IMR-90 (cell line): Measurements from ENCODE around the gene PTPRQ. TPM values are rescaled to one million over a fixed set of nuclear protein-coding genes. Genes with fewer than 3 reads are reported as not detected.
"Not testable (repeated sequence)": the region's sequence is repeated elsewhere in the genome, so short reads cannot be mapped to it uniquely, and the experiment has no call there.

Experiments used
- ATAC-seq: fragments of 200-7000 bp; cut with Tn5 transposase; 2 replicates; pipeline ENCODE4 v1.9.1; 2020; ENCODE audit warnings: low read depth, mild to moderate bottlenecking, moderate library complexity
- BruUV-seq: library from RNA; stranded (reverse); fragments of 400-500 nt; replicated peaks from 2 replicates; lab custom pipeline; 2021; lab: Mats Ljungman, UMichigan
- CTCF ChIA-PET: fragments of 300-600 bp; formaldehyde crosslinking; extraction: SDS; loops from one replicate; lab custom pipeline; 2021; ENCODE audit warnings: antibody characterized with exemption; lab: Yijun Ruan, JAX
- POLR2A ChIA-PET: fragments of 300-600 bp; sonication (Branson Sonifier 250); formaldehyde crosslinking; loops from one replicate; lab custom pipeline; 2022; ENCODE audit warnings: antibody characterized with exemption; ENCODE audit not compliant: unreplicated experiment; lab: Charles Lee
- DNase-seq: peaks from one replicate; pipeline ENCODE4 v3.0.0; 2013
- H2AFZ ChIP-seq: replicated peaks from 2 replicates; pipeline ENCODE3; 2013; ENCODE audit warnings: low read length, mild to moderate bottlenecking; ENCODE audit not compliant: poor library complexity
- H2AK5ac ChIP-seq: 2 replicates; pipeline ENCODE4 v1.6.1; 2013; ENCODE audit warnings: low read depth, low read length, inconsistent platforms
- H2AK9ac ChIP-seq: replicated peaks from 2 replicates; pipeline ENCODE3; 2013; ENCODE audit warnings: mild to moderate bottlenecking, low read depth, low read length, moderate library complexity; ENCODE audit not compliant: poor library complexity
- H2BK120ac ChIP-seq: 2 replicates; pipeline ENCODE4 v1.6.1; 2013; ENCODE audit warnings: low read depth, low read length, inconsistent platforms
- H2BK15ac ChIP-seq: 3 replicates; pipeline ENCODE4 v1.6.1; 2013; ENCODE audit warnings: low read depth, low read length, inconsistent platforms
- H2BK20ac ChIP-seq: 2 replicates; pipeline ENCODE4 v1.6.1; 2013; ENCODE audit warnings: low read depth, mild to moderate bottlenecking, inconsistent platforms, low read length, moderate library complexity
- H2BK5ac ChIP-seq: 2 replicates; pipeline ENCODE4 v1.6.1; 2013; ENCODE audit warnings: mild to moderate bottlenecking, low read depth, low read length, inconsistent platforms; ENCODE audit not compliant: poor library complexity, severe bottlenecking
- H3K14ac ChIP-seq: replicated peaks from 2 replicates; pipeline ENCODE4 v1.6.1; 2013; ENCODE audit warnings: low read depth, low read length, inconsistent platforms
- H3K18ac ChIP-seq: 2 replicates; pipeline ENCODE4 v1.6.1; 2013; ENCODE audit warnings: low read depth, low read length, control low read depth
- H3K23ac ChIP-seq: 2 replicates; pipeline ENCODE4 v1.6.1; 2013; ENCODE audit warnings: low read depth, low read length, inconsistent platforms
- H3K27ac ChIP-seq: 2 replicates; pipeline ENCODE4 v1.5.1; 2013; ENCODE audit warnings: mild to moderate bottlenecking, control low read depth, low read length; ENCODE audit not compliant: insufficient read depth
- H3K27me3 ChIP-seq: 2 replicates; pipeline ENCODE4 v1.6.1; 2013; ENCODE audit warnings: low read length; ENCODE audit not compliant: control insufficient read depth, insufficient read depth
- H3K36me3 ChIP-seq: 2 replicates; pipeline ENCODE4 v1.6.1; 2013; ENCODE audit warnings: low read length, mixed read lengths; ENCODE audit not compliant: control insufficient read depth, insufficient read depth
- H3K4ac ChIP-seq: 2 replicates; pipeline ENCODE4 v1.6.1; 2013; ENCODE audit warnings: low read depth, low read length, inconsistent platforms
- H3K4me1 ChIP-seq: 2 replicates; pipeline ENCODE4 v1.6.1; 2013; ENCODE audit warnings: low read length, mixed read lengths; ENCODE audit not compliant: control insufficient read depth, insufficient read depth
- H3K4me2 ChIP-seq: 2 replicates; pipeline ENCODE4 v1.6.1; 2013; ENCODE audit warnings: low read depth, mild to moderate bottlenecking, control low read depth, low read length, moderate library complexity
- H3K4me3 ChIP-seq: 2 replicates; pipeline ENCODE4 v1.5.1; 2013; ENCODE audit warnings: low read depth, mild to moderate bottlenecking, control low read depth, low read length, moderate library complexity; ENCODE audit not compliant: insufficient read depth
- H3K56ac ChIP-seq: 2 replicates; pipeline ENCODE4 v1.6.1; 2013; ENCODE audit warnings: low read length, inconsistent platforms; ENCODE audit not compliant: insufficient read depth; ENCODE audit errors: extremely low read depth
- H3K79me1 ChIP-seq, 2 experiments: 2 replicates each; pipeline ENCODE4 v1.6.1; 2013; ENCODE audit warnings: low read length in 2 of 2, inconsistent platforms in 1 of 2, low read depth in 1 of 2
- H3K9ac ChIP-seq: 2 replicates; pipeline ENCODE4 v1.6.1; 2013; ENCODE audit warnings: low read depth, low read length, control low read depth
- H3K9me1 ChIP-seq: 2 replicates; pipeline ENCODE4 v1.6.1; 2013; ENCODE audit warnings: low read length, inconsistent platforms; ENCODE audit not compliant: insufficient read depth
- H3K9me3 ChIP-seq: 2 replicates; pipeline ENCODE4 v1.6.1; 2013; ENCODE audit warnings: low read length; ENCODE audit not compliant: control insufficient read depth, insufficient read depth
- H4K20me1 ChIP-seq: 2 replicates; pipeline ENCODE4 v1.6.1; 2013; ENCODE audit warnings: low read length, inconsistent platforms; ENCODE audit not compliant: insufficient read depth
- H4K5ac ChIP-seq: 2 replicates; pipeline ENCODE4 v1.6.1; 2013; ENCODE audit warnings: mild to moderate bottlenecking, low read depth, low read length, control low read depth
- H4K8ac ChIP-seq, 2 experiments: 2 replicates each; pipeline ENCODE4 v1.6.1; 2013; ENCODE audit warnings: low read depth in 2 of 2, low read length in 2 of 2, control low read depth in 1 of 2, inconsistent platforms in 1 of 2
- H4K91ac ChIP-seq: 2 replicates; pipeline ENCODE4 v1.6.1; 2013; ENCODE audit warnings: low read depth, low read length, inconsistent platforms; ENCODE audit not compliant: insufficient read depth
- MAFK ChIP-seq: IDR thresholded peaks from 2 replicates; pipeline ENCODE4 v1.6.1; 2012; ENCODE audit warnings: low read depth, low read length, improper control_type of control experiment
- POLR2A ChIP-seq: IDR thresholded peaks from 2 replicates; pipeline ENCODE4 v1.6.1; 2012; ENCODE audit warnings: mild to moderate bottlenecking, low read depth, low read length
- RCOR1 ChIP-seq: IDR thresholded peaks from 2 replicates; pipeline ENCODE4 v1.6.1; 2012; ENCODE audit warnings: mild to moderate bottlenecking, low read length, improper control_type of control experiment; ENCODE audit not compliant: insufficient replicate concordance
- WGBS, 2 experiments: methylation state at CpG; one replicate each; pipeline versions ENCODE4 v1.1.5 to v1.1.7; 2013; ENCODE audit warnings: missing lambda C conversion rate in 2 of 2; ENCODE audit not compliant: insufficient read length in 1 of 2; ENCODE audit errors: extremely low coverage in 2 of 2; 5-methylcytosine and 5-hydroxymethylcytosine counted together
- dilution Hi-C: fragments of 300-500 bp; cut with HindIII; formaldehyde crosslinking; loops from one replicate; pipeline ENCODE4 v1.14.3; 2018; ENCODE audit warnings: low sequenced_read_pairs; ENCODE audit not compliant: unreplicated experiment
- in situ Hi-C: fragments of 300-500 bp; cut with MboI; formaldehyde crosslinking; loops from 3 replicates; pipeline ENCODE4 v1.14.3; 2019; ENCODE audit warnings: low sequenced_read_pairs, inconsistent platforms, mixed read lengths
- intact Hi-C: fragments of 100-400 bp; cut with micrococcal nuclease; formaldehyde crosslinking; loops from 2 replicates; pipeline ENCODE4 v1.10.0; 2022
- polyA plus RNA-seq, 3 experiments: library from polyadenylated mRNA; depleted of rRNA; stranded (reverse); fragments of >200 nt; gene quantifications; 2 replicates each; pipeline ENCODE4 v1.2.3, GENCODE V29; 2012; ENCODE audit warnings: low replicate concordance in 1 of 3
- total RNA-seq: library from RNA; depleted of rRNA; stranded (reverse); fragments of >200 nt; gene quantifications from 2 replicates; pipeline ENCODE4 v1.2.3, GENCODE V29; 2012

Gene PTPRQ
- total and polyA plus RNA-seq, 2 of the 4 experiments (the other 2 are of a cell fraction), result 0.96 to 1.4 TPM

- BruUV-seq, result no TSS peak
Observed at GRCh38 chr12:80460972-80461371, 16.9 kb downstream of the PTPRQ start.

GRCh38 chr12:80461851-80462250, 17.8 kb downstream of the PTPRQ start:
- H3K9me3 ChIP-seq, H3K9ac ChIP-seq, CTCF ChIA-PET, H3K4me1 ChIP-seq, H4K20me1 ChIP-seq, H2AFZ ChIP-seq, H3K79me1 ChIP-seq, H4K5ac ChIP-seq, H3K9me1 ChIP-seq, BruUV-seq, H3K4ac ChIP-seq, intact Hi-C loops, H3K27me3 ChIP-seq, DNase-seq, ATAC-seq, H4K8ac ChIP-seq, H3K18ac ChIP-seq, dilution Hi-C loops, H3K14ac ChIP-seq, H3K36me3 ChIP-seq, H2BK5ac ChIP-seq, H2BK20ac ChIP-seq, H3K4me2 ChIP-seq, H2BK15ac ChIP-seq, H2AK5ac ChIP-seq, in situ Hi-C loops, H2BK120ac ChIP-seq, H2AK9ac ChIP-seq, H3K23ac ChIP-seq, H4K91ac ChIP-seq, POLR2A ChIA-PET, H3K27ac ChIP-seq, H3K56ac ChIP-seq, H3K4me3 ChIP-seq: not testable (repeated sequence)
- no CpG with 5 or more reads among the region's 18 CpGs for WGBS, 2 experiments

More at GRCh38 chr12:80460972-80461371, 16.9 kb downstream of the PTPRQ start:
- no peak overlapping the region for H4K91ac ChIP-seq
- no peaks in the 10 kb centered on the region for H4K20me1 ChIP-seq
- no peak overlapping the region for H4K8ac ChIP-seq
- dilution Hi-C loops (no loop called here), intact Hi-C loops (no loop called here), in situ Hi-C loops (no loop called here)
- H3K4ac ChIP-seq, result no peak overlapping the region
- no peak overlapping the region for H3K9ac ChIP-seq
- no peaks in the 10 kb centered on the region for H3K79me1 ChIP-seq
- TF ChIP-seq POLR2A (no peak), RCOR1 (no peak), MAFK (peak; percentile 63)
- no peaks in the 10 kb centered on the region for H3K36me3 ChIP-seq
- H2BK20ac ChIP-seq, result no peak overlapping the region
- H3K4me3 ChIP-seq, result no peak overlapping the region
- no peaks in the 10 kb centered on the region for H3K27me3 ChIP-seq
- H2BK5ac ChIP-seq, result no peak overlapping the region
- no peak overlapping the region for H3K18ac ChIP-seq
- no peak overlapping the region for H2BK15ac ChIP-seq
- no peak overlapping the region for H3K56ac ChIP-seq
- H3K14ac ChIP-seq, result no peak overlapping the region
- whole genome bisulfite sequencing, 2 experiments, result 100% methylated on average over 1 of the region's 4 CpGs; no CpG with 5 or more reads in 1 of the 2 experiments
- no peaks in the 10 kb centered on the region for H3K9me3 ChIP-seq
- ATAC-seq, result no peak
- no peak overlapping the region for H2AK5ac ChIP-seq
- H4K5ac ChIP-seq, result no peak overlapping the region
- no peak overlapping the region for H3K27ac ChIP-seq
- no peaks in the 10 kb centered on the region for H3K4me1 ChIP-seq
- H2AFZ ChIP-seq, result no peak overlapping the region
- H3K9me1 ChIP-seq, result no peaks in the 10 kb centered on the region
- H3K23ac ChIP-seq, result no peak overlapping the region
- H2BK120ac ChIP-seq, result no peak overlapping the region
- POLR2A ChIA-PET, result no interaction called here
- H3K4me2 ChIP-seq, result no peak overlapping the region
- CTCF ChIA-PET, result no interaction called here
- no peak for DNase-seq
- H2AK9ac ChIP-seq, result no peak overlapping the region
